SW 1271 (cell line): Measurements from ENCODE around the gene MBD6.
"Not testable (repeated sequence)": the region's sequence is repeated elsewhere in the genome, so short reads cannot be mapped to it uniquely, and the experiment has no call there.

ENCODE experiments used
- DNase-seq, 2 experiments: peaks; one replicate each; lab custom pipeline; 2025; lab: John Stamatoyannopoulos, UW

Gene MBD6

GRCh38 chr12:57515934-57516541 lies 6.6 kb upstream of the MBD6 start:
- no peak for DNase-seq

- DNase-seq, result no peak
Observed at GRCh38 chr12:57516617-57517153, 5.9 kb upstream of the MBD6 start.

GRCh38 chr12:57517187-57517586 lies 5.4 kb upstream of the MBD6 start:
- DNase-seq, result no peak

- not testable (repeated sequence) for DNase-seq
Observed at GRCh38 chr12:57517718-57518117, 4.9 kb upstream of the MBD6 start.

- DNase-seq, result no peak
Observed at GRCh38 chr12:57518176-57518919, 4.3 kb upstream of the MBD6 start.

- DNase-seq, result no peak
Observed at GRCh38 chr12:57518920-57519795, 3.5 kb upstream of the MBD6 start.

GRCh38 chr12:57519796-57520052 lies 2.9 kb upstream of the MBD6 start:
- no peak for DNase-seq

- DNase-seq, result peak; percentile 97
Observed at GRCh38 chr12:57520053-57520818, 2.4 kb upstream of the MBD6 start, which contains the start of gene DDIT3. Gene DDIT3, minus strand, starts transcription at chr12:57520514. Its CDS starts 3,108 bp downstream, at chr12:57517406.

- no peak for DNase-seq
Observed at GRCh38 chr12:57521525-57522010, 1.1 kb upstream of the MBD6 start.

GRCh38 chr12:57522887-57523705 lies 472 bp downstream of the MBD6 start:
- DNase-seq, result no peak

GRCh38 chr12:57523706-57524614 lies 1.3 kb downstream of the MBD6 start:
- DNase-seq, result no peak

- DNase-seq, result no peak
Observed at GRCh38 chr12:57524814-57525614, 2.4 kb downstream of the MBD6 start.

- no peak for DNase-seq
Observed at GRCh38 chr12:57525615-57526383, 3.2 kb downstream of the MBD6 start.

- no peak for DNase-seq
Observed at GRCh38 chr12:57526477-57527126, 4.0 kb downstream of the MBD6 start.

- no peak for DNase-seq
Observed at GRCh38 chr12:57527184-57527583, 4.6 kb downstream of the MBD6 start.

- DNase-seq, result no peak
Observed at GRCh38 chr12:57528176-57528575, 5.6 kb downstream of the MBD6 start.

- DNase-seq, result no peak
Observed at GRCh38 chr12:57528831-57529555, 6.4 kb downstream of the MBD6 start.
